Hematopoietic multipotent progenitor cell treated with erythropoietin and hydrocortisone succinate and interleukin-3 and kit ligand, for 8 days (in vitro differentiated cells): ENCODE measurements around the gene SLC47A2.
A peak's percentile ranks its signal among the peaks of the same experiment; 100 is the strongest.

Experiments
- DNase-seq: peaks from one replicate; pipeline ENCODE4 v3.0.0-alpha.2; 2015

Gene SLC47A2

DNA sequence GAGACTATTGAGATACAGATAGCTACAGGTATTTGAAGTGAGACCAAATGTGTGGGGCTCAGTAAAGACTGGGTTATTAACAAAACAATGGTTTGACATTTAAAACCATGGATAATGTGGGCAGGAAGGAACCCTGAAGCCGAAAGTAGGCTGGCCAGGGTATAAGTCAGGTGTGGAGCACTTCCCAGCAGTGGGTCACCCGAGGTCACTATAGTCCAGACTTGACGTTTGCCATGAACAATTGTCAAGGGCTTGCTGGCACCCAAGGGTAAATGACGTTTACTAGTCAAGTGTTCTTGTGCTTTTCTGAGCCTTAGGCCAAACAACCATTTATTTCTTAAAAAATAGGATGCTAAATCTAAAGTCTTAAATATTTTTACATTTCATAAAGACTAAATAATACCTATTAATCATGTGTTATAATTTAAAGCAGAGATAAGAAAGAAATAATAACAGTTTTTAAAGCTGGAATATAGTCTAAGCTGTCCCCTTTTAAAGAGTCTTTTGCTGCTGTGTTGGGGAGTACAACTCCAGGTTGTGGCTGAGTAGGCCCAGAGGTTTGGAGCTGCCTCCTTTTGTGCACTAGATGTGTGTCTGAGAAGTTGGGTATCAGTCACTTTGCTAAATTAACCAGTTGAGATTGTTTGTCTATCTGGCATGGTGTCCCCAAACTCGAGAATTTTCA, 52.1 kb downstream of the SLC47A2 start:
- DNase-seq, result no peak

DNA sequence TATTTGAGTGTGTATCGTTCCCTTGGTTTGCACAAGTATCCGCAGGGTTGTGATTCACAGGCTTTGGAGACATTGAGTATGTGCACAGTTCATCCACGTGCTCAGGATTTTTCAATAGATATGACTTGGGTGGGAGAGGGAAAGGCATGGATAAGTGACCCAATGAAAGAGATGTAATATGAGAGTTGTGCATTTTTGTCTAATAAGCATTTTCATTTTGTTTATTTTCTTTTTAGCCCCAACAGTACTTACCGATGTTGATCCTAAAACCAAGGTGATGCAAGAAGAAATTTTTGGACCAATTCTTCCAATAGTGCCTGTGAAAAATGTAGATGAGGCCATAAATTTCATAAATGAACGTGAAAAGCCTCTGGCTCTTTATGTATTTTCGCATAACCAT, 53.3 kb downstream of the SLC47A2 start:
- no peak for DNase-seq

DNA sequence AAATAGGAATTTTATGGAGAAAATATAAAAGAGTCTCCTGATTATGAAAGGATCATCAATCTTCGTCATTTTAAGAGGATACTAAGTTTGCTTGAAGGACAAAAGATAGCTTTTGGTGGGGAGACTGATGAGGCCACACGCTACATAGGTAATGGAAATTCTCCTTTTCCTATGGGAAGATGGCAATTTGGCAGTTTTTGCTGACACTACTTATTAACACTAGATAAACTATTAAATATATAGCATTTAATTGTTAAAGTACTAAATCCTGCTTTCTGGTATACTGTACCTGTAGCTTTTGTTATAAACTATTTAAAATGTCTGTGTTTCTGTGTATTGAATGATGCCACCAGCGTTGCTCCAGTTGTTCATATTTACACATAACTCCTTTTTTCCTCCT, 55.3 kb downstream of the SLC47A2 start:
- DNase-seq, result no peak

DNA sequence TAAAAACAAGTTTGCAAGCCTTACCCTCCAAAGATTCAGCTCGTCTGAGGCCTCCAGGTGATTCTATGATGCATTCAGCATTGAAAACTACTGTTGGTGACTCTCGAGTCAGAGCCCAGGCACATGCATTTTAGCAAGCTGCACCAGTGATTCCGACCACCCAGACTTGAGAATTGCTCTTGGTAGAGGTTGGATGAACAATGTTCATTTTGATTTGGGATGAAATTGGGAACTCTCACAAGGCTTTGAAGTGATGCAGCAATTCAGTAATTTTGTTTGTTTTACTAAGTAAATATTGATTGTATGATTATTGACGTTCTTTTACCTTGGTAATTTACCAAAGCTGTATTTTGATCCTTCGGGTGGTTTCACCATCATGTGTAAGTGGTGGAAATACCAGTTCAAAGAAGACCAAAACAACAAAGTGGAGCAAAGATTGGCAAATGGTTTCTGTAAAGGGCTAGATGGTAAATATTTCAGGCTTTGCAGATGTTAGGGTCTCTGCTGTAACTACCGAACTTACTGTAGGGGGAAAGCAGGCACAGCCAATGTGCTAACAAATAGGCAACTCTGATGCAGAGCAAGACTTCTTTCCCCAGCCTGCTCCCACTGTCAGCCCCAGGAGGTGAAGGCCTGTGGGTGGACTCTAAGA, 56.0 kb downstream of the SLC47A2 start:
- DNase-seq, result no peak

DNA sequence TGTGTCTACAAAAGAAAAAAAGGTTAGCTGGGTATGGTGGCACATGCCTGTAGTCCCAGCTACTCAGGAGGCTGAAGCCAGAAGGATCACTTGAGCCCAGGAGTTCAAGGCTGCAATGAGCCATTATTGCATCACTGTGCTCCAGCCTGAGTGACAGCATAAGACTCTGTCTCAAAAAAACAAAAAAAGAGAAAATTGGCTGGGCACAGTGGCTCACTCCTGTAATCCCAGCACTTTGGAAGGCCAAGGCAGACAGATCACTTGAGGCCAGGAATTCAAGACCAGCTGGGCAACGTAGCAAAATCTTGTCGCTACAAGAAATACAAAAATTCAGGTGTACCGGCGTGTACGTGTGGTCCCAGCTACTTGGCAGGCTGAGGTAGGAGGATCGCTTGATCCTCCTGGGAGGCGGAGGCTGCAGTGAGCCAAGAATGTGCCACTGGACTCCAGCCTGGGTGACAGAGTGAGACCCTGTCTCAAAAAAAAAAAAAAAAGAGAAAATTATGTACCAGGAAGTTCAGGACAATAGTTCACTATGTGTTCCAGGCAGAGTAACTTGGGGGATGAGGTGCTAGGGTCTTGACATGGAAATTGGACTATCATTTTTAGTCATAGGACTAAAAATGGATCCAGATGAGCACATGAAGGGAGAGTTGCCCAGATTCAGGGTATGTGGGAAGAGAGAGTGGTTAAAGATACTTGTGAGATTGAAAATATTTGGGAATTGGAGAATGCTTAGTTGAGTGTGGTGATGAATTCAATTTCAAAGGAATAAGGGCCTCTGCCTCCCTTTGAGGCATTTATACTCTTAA, 56.8 kb downstream of the SLC47A2 start:
- DNase-seq, result no peak

DNA sequence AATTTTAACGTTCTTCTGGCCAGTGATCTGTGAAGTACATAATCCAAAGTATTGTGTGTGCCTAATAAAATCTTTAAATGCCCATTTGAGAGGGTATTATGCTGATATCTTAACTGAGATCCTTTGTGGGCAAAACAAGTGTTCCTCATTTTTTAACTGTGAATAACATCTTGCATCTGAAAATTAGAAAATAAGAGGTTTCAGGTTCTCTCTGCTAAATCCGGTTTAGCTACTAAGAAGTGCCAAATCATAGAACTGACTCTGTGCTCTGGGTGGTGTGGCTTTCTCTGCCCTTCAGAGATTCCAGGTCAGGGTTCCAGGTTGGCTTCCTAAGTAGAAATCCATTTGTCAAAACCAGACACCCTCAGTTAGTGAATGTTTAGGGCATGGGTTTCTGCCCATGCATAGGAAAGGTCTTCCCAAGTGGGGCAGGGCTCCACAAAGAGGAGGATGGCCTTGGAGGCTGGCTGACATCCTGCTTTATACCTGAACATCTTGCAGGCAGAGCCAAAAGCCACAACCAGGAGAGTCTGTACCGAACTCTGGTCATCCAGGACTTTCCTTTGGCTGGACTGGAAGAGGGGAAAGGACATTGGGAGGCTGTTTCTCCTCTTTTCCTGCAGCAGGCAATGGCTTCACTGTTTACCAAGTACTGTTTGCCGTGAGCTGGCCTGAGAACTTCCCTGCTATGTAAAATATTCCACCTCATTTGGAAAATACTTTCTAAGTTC, 59.4 kb downstream of the SLC47A2 start:
- no peak for DNase-seq

DNA sequence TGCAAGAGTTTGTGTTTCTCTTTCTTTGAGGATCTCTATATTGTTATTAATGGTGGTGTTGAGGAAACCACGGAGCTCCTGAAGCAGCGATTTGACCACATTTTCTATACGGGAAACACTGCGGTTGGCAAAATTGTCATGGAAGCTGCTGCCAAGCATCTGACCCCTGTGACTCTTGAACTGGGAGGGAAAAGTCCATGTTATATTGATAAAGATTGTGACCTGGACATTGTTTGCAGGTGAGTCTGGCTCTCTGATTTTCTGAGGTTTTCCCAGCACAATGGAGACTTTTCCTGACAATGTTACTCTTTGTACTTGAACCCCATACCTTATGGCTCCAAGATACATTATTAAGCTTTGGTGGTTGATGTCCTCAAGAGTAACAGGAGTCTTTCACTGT, 60.0 kb downstream of the SLC47A2 start:
- no peak for DNase-seq

DNA sequence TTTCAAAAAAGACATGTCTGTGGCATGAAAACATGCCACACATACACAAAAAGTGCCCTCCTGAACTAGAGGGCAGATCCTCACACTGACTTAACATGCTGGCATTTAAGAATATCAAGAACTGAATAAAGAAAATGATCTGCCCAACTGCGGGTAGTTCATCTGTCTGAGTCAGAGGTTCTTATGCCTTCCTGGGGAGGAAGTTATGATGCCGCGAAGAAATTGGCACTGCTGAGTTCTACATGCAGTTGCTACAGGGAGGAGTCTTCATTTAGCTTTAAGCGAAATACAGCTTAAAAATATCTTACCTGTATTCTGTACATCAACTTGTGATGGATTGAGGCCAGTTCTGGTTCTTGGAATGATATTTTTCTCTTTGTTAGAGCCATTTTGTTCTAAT, 61.5 kb downstream of the SLC47A2 start:
- DNase-seq, result no peak

DNA sequence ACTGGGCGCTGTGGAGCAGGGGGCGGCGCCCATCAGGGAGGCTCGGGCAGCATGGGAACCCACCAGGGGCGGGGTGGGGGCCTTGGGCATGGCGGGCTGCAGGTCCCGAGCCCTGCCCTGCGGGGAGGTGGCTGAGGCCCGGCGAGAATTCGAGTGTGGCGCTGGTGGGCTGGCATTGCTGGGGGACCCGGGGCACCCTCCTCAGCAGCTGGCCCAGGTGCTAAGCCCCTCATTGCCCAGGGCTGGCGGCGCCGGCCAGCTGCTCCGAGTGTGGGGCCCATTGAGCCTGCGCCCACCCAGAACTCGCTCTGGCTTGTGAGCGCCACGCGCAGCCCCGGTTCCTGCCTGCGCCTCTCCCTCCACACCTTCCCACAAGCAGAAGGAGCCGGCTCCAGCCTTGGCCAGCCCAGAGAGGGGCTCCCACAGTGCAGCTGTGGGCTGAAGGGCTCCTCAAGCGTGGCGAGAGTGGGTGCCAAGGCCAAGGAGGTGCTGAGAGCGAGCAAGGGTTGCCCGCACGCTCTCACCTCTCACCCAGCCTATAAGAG, 62.0 kb downstream of the SLC47A2 start:
- DNase-seq, result no peak

DNA sequence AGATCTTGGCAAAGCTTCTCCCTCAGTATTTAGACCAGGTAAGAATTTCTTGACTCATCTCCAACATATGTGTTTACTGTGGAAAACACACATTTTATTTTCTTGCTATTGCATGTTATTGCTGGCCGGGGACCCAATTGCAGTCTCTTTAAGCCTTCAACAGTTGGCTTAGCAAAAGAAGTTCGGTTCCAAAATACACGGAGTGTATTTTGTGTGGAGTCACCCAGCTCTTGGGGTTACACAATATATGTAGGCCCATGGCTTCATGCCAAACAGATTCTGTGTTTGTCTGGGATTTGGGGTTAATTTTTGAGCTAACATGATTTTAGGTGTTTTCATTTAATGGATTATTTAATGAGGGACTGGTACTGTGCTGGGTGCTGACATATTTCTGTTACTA, 63.8 kb downstream of the SLC47A2 start:
- no peak for DNase-seq

DNA sequence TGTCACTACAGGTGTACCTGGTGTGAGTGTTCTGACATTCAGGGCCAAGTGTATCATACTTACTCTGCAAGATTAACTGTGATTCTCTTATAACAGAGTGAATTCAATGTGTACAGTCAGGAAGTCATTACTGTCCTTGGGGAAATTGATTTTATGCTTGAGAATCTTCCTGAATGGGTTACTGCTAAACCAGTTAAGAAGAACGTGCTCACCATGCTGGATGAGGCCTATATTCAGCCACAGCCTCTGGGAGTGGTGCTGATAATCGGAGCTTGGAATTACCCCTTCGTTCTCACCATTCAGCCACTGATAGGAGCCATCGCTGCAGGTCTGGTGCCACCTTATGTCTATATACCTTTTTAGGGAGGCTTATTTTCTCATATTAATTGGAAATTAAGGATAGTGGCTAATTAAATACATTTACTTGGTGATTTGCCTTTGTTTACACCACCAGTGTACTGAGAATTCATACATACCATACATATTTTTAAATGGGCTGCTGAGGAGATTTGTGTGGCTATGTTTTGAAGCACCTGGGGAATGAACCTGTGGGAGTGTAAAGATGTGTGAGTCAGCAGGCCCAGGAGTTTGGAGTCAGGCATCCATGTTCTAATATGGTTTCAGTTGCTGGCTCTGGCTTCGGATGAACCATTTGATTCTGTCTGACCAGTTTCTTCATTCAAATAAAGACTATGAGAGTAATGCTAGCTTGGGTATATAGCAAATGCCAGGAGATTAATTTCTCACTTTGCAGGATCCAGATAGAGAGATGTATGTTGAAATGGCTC, 64.7 kb downstream of the SLC47A2 start:
- DNase-seq, result no peak

DNA sequence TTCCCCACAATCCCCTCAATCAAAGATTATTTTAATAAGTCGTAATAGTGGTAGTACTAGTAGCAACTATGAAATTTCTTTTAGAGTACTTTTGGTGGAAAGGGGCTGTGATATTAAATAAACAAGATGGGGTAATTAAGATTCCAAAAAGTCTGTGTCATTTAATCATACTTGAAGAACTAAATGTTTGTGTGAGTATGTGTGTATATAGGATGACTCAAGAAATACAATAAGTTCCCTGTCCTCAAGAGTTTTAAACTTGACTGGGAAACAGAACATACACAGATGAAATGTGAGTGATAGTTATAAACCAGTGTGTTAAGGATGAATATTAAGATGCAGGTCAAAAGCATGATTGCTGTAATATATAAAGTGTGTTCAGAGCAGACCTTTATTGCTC, 65.6 kb downstream of the SLC47A2 start:
- no peak for DNase-seq

DNA sequence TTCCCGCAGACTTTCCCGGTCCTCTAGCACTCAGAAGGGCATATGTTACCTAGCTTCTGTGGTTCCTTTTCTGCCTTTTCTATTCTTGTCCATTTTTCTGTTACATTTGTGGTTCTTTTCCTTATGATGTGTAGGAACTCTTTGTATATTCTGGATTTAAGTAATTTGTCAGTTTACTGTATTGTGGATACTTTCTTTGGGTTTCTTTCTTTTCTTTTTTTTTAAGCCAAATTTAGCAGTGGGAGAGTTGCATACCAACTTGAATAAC, 67.2 kb downstream of the SLC47A2 start:
- DNase-seq, result no peak

DNA sequence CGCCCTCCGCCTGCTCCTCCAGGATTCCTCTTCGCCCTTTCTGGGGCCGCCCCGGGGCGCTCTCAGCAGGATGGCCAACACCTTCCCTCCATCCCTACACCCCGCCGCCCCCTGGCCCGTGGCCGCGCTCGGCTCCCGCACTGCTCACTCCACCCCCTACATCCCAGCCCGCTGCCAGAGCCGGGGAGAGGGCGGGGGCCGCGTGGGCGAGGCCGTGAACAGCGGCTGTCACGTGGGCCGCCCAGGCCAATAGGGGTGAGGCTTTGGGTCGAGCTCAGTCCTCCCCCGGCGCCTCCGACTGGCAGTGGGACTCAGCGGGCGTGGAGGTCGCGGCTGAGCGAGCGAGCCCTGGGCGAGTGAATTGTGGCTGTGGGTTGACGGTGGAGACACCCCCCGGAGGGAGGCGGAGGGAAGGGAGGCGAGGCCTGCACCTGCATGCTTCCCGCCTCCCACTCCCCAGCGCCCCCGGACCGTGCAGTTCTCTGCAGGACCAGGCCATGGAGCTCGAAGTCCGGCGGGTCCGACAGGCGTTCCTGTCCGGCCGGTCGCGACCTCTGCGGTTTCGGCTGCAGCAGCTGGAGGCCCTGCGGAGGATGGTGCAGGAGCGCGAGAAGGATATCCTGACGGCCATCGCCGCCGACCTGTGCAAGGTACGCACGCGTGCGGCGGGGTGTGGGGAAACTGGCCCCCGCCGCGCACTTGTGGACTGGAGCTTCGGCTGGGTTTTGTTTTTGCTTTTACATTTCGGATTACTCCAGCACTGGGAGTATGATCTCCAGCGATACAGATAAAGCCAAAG, 67.7 kb downstream of the SLC47A2 start, which contains the start of gene ALDH3A2:
Gene ALDH3A2, plus strand, starts transcription at position 277 of the 799 bp plus-strand sequence. Its CDS starts 221 bp downstream, at position 498.
- peak; percentile 92 for DNase-seq

DNA sequence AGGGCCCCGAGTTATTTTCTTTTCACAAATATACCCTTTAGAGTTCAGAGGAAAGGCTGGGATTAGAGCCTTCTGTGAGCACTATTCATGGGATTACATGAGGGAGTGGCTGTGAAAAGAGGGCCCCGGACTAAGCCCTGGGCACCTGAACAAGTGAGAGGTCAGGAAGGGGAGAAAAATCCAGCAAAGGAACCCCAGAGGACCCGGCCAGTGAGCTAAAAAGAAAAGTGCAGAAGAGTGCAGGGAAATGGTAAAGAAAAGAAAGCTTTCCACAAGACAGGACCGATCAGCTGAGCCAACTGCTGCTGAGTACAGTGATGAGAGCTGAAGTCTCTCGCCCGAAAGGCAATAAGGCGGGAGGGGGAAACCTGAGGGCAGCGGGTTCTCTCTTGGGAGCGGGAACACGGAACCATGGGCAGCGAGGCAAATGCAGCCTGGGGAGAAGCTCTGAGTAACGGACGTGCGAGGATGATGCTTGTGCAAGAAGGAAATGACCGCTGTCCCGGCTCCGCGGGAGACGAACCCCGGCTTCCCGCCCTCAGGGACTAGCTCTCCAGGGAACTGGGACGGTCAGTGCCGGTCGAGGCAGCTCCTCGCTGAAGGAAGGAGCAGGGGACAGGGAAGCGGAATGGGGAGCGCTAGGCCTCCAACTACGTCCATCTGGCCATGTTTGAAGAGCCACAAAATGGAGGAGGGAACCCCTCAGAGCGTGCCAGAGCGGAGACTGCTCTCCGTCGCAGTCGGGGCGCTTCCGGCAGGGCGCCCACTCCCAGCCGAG, 68.5 kb downstream of the SLC47A2 start:
- DNase-seq, result peak; percentile 45

DNA sequence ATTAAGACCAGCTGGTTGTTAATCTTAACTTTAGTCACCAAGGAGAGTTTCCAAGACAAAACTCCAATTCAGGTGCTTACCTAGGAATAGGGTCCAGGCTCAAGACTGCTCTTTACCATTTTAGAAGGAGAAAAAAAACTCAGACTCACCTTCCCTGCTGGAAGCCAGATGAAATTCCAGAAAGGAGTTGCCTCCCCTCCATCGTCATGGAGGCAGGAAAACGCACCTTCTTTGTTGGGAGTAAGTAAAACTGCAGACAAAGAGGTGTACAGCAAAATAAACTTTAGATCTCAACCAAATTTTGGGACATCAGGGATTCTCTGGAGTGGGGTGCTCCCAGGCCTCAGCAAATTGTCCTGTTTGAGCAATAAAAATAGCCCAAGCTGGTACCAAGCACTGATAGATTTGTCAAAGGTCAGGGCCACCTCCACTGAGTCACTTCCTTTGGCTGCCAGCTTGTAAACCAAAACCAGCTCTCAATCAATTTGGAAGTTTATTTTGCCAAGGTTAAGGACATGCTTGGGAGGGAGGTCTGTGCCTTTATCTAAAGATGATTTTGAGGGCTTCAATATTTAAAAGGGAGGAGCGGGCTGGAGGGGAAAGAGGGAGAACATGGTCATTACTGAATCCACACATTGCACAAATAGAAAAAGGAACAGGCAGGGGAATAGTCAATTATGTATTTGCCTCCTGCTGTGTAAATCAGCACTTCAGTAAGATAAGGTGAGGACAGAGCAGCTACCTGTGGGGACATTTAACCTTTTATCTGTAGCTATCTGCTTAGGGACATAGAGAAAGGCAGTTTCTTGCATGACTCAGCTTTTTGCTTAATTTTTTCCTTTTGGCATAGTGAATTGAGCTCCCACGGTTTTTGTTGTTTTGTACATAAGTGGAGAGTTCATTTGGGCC, 69.3 kb downstream of the SLC47A2 start:
- peak; percentile 15 for DNase-seq

DNA sequence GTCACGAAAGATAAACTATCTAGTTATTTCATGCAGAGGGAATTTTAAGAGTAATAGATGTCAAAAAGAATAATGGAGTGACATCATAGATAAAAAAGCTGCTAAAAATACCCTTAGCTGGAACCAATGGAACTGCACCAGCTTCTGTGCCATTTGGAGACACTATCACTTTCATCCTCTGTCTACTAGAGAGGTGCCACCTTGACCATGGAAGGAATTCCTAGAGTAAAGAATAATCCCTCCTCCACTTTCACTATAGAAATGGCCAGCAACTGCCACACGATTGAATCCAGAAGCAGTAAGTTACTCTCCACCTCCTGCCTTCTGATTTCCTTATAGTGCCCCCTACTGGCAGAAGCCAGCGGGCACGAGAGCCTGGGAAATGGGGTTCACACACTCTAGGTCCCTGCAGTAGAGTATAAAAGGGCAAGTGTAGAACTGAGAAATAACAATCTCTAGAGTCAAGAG, 70.6 kb downstream of the SLC47A2 start:
- DNase-seq, result peak; percentile 64

DNA sequence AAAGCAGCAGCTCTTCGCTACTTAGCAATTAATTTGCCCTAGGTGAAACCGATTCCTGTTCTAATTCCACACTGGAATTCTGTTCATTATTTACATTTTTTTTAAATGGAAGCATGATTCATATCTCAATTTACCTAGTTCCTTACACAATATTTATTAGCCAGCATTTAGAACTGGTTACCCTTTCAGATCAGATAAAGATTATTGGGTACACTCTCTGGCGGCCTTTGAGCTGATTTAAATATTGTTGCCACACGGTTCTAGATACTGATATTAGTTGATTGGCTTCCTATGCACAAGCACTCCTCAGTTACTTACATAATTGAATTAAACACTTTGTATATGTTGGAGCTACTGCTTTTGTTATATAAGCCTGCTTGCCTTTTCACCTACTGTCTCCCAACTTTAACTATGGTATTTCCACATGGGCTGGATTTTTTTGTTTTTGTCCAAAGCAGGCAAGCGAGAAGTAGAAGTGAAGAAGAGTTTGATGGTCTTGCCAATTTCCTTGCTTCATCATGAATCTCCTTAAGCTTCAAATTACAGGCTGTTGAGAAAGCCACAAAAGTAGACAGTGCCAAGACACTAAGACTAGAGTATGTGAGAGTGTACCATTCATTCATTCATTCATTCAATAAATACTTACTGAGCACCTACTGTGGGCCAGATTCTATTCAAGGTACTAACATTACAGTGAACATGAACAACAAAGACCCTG, 71.7 kb downstream of the SLC47A2 start:
- DNase-seq, result no peak
